ENCODE measurements around the gene TEP1. TPM values are rescaled to one million over a fixed set of nuclear protein-coding genes. Genes with fewer than 3 reads are reported as not detected.

The TEP1 gene
- total and polyA plus RNA-seq, 2 experiments from 2014 or later: 3.0 to 8.5 TPM

GRCh38 chr14:20456971-20457370, 43.7 kb upstream of the TEP1 start:
- Histone ChIP-seq H3K79me2 (replicated peaks; ENCODE audit: insufficient read depth) (peaks cover 48% of the 10 kb centered on the region), H3K4me3 (peak overlapping the region; percentile 65)

GRCh38 chr14:20455355-20456300, 42.3 kb upstream of the TEP1 start:
- Histone ChIP-seq H4K20me1 (replicated peaks; ENCODE audit: insufficient read depth) (peaks cover 10% of the 10 kb centered on the region), H3K79me2 (replicated peaks; ENCODE audit: insufficient read depth) (peaks cover 46% of the 10 kb centered on the region), H3K9me2 (ENCODE audit: insufficient read depth) (no peaks in the 10 kb centered on the region), H3F3A (replicated peaks; ENCODE audit: low read depth) (peaks cover 27% of the 10 kb centered on the region; the same call in 1 of the 2 replicates), H2AFZ (no peak overlapping the region), H3K36me3 (ENCODE audit: insufficient read depth) (peaks cover 26% of the 10 kb centered on the region), H3K27me3 (ENCODE audit: insufficient read depth) (no peaks in the 10 kb centered on the region), H3K4me1 (ENCODE audit: insufficient read depth) (peaks cover 29% of the 10 kb centered on the region), H3K27ac (ENCODE audit: low read depth) (peak overlapping the region; percentile 92), H3K4me2 (peak overlapping the region; percentile 98), H3K4me3 (peak overlapping the region; percentile 65)
- no peak overlapping the region for H3K4me3 Mint-ChIP-seq
- DNase-seq (ENCODE audit: low spot score) (peak; percentile 82), ATAC-seq (peak; percentile 41)
- peaks cover 16% of the 10 kb centered on the region for H3K4me1 Mint-ChIP-seq
- H3K27me3 Mint-ChIP-seq (ENCODE audit: insufficient read depth, low read depth, poor library complexity): peaks cover 7% of the 10 kb centered on the region
- peaks cover 4% of the 10 kb centered on the region; the same call in 2 of the 3 replicates for H3K9me3 Mint-ChIP-seq
- H3K36me3 Mint-ChIP-seq (ENCODE audit: low read depth): peaks cover 23% of the 10 kb centered on the region
- H3K27ac Mint-ChIP-seq: no peak overlapping the region
- no peak for TF ChIP-seq EZH2 (IDR thresholded peaks at IDR 0.05; ENCODE audit: low read depth, unreplicated experiment)
- TF ChIP-seq JUNB (IDR thresholded peaks at IDR 0.05; ENCODE audit: unreplicated experiment): no peak
- no peak for TF ChIP-seq ZNF114 (CRISPR knock-in tag; IDR thresholded peaks at IDR 0.05)
- no peak for TF ChIP-seq CTCF (conservative IDR thresholded peaks at IDR 0.05; ENCODE audit: low read depth in 2 of 2)
- TF ChIP-seq POLR2AphosphoS5 (IDR thresholded peaks at IDR 0.05; ENCODE audit: low read depth): no peak
- TF ChIP-seq ETS1 (IDR thresholded peaks at IDR 0.05): no peak
- TF ChIP-seq EZH2phosphoT487 (IDR thresholded peaks at IDR 0.05; ENCODE audit: unreplicated experiment): no peak
- no peak for TF ChIP-seq STAT1 (IDR thresholded peaks at IDR 0.05; ENCODE audit: unreplicated experiment)
- no peak for TF ChIP-seq NANOG (IDR thresholded peaks at IDR 0.05; ENCODE audit: borderline replicate concordance)
- TF ChIP-seq CREB1 (CRISPR knock-in tag; IDR thresholded peaks at IDR 0.05; ENCODE audit: low read depth): no peak
- no peak for TF ChIP-seq ZNF331 (CRISPR knock-in tag; IDR thresholded peaks at IDR 0.05; ENCODE audit: low read depth)
- no peak for TF ChIP-seq REST (IDR thresholded peaks at IDR 0.05; ENCODE audit: unreplicated experiment)

More at GRCh38 chr14:20456971-20457370, 43.7 kb upstream of the TEP1 start:
- Histone ChIP-seq H3K27ac (ENCODE audit: low read depth) (peak overlapping the region; percentile 92; the same call in 1 of the 2 replicates), H3K27me3 (ENCODE audit: insufficient read depth) (no peaks in the 10 kb centered on the region), H3K36me3 (ENCODE audit: insufficient read depth) (peaks cover 17% of the 10 kb centered on the region), H3F3A (replicated peaks; ENCODE audit: low read depth) (peaks cover 29% of the 10 kb centered on the region; the same call in 1 of the 2 replicates), H2AFZ (no peak overlapping the region), H3K4me2 (no peak overlapping the region), H4K20me1 (replicated peaks; ENCODE audit: insufficient read depth) (peaks cover 11% of the 10 kb centered on the region), H3K4me1 (ENCODE audit: insufficient read depth) (peaks cover 30% of the 10 kb centered on the region), H3K9me2 (ENCODE audit: insufficient read depth) (no peaks in the 10 kb centered on the region)
- ATAC-seq (no peak), DNase-seq (ENCODE audit: low spot score) (no peak)
- Mint-ChIP-seq H3K4me3 (no peak overlapping the region; the same call in 2 of the 3 replicates), H3K36me3 (ENCODE audit: low read depth) (peaks cover 16% of the 10 kb centered on the region), H3K27ac (no peak overlapping the region; the same call in 1 of the 2 replicates), H3K27me3 (ENCODE audit: insufficient read depth, low read depth, poor library complexity) (peaks cover 14% of the 10 kb centered on the region), H3K9me3 (peaks cover 11% of the 10 kb centered on the region), H3K4me1 (peaks cover 20% of the 10 kb centered on the region)
- TF ChIP-seq ZNF114 (CRISPR knock-in tag; IDR thresholded peaks at IDR 0.05) (no peak), ETS1 (IDR thresholded peaks at IDR 0.05) (no peak), STAT1 (IDR thresholded peaks at IDR 0.05; ENCODE audit: unreplicated experiment) (no peak), EZH2 (IDR thresholded peaks at IDR 0.05; ENCODE audit: low read depth, unreplicated experiment) (no peak), EZH2phosphoT487 (IDR thresholded peaks at IDR 0.05; ENCODE audit: unreplicated experiment) (no peak)
